WTC11 (cell line): ENCODE measurements around the gene GLUL. TPM values are rescaled to one million over a fixed set of nuclear protein-coding genes. Genes with fewer than 3 reads are reported as not detected.

Source experiments
- ATAC-seq: fragments of 200-7000 bp; cut with Tn5 transposase; 2 replicates; pipeline ENCODE4 v1.10.0; 2021; ENCODE audit warnings: mild to moderate bottlenecking, moderate library complexity
- CTCF ChIA-PET: fragments of 300-600 bp; sonication (Branson Sonifier 250); formaldehyde crosslinking; loops from one replicate; lab custom pipeline; 2021; ENCODE audit warnings: antibody characterized with exemption; lab: Charles Lee
- POLR2A ChIA-PET: fragments of 350-600 bp; sonication (Branson Sonifier 250); formaldehyde crosslinking; loops from one replicate; lab custom pipeline; 2021; ENCODE audit warnings: antibody characterized with exemption; lab: Charles Lee
- DNase-seq: peaks from one replicate; pipeline ENCODE4 v3.0.0; 2021; ENCODE audit warnings: low spot score
- H3K27ac Mint-ChIP-seq: 2 replicates; pipeline ENCODE4 v1.8.0; 2021; ENCODE audit warnings: mixed read lengths
- H3K27me3 Mint-ChIP-seq: 2 replicates; pipeline ENCODE4 v1.8.0; 2021; ENCODE audit warnings: low read depth, mild to moderate bottlenecking, moderate library complexity, mixed read lengths
- H3K36me3 Mint-ChIP-seq: 2 replicates; pipeline ENCODE4 v1.8.0; 2021; ENCODE audit warnings: mixed read lengths
- H3K4me1 Mint-ChIP-seq: 2 replicates; pipeline ENCODE4 v1.8.0; 2022; ENCODE audit warnings: mixed read lengths
- H3K4me3 Mint-ChIP-seq: 2 replicates; pipeline ENCODE4 v1.8.0; 2021; ENCODE audit warnings: mild to moderate bottlenecking, moderate library complexity, mixed read lengths
- H3K9me3 Mint-ChIP-seq: 2 replicates; pipeline ENCODE4 v1.8.0; 2021; ENCODE audit warnings: mixed read lengths
- IRF2 ChIP-seq: sonication (generic); formaldehyde crosslinking; IDR thresholded peaks from 2 replicates; pipeline ENCODE4 v1.8.0; 2022; ENCODE audit warnings: low read depth, missing genetic modification reagents, borderline replicate concordance
- MYBL2 ChIP-seq: sonication (generic); formaldehyde crosslinking; IDR thresholded peaks from 2 replicates; pipeline ENCODE4 v1.8.1; 2023; ENCODE audit warnings: mild to moderate bottlenecking, moderate library complexity, missing genetic modification reagents
- NR1H2 ChIP-seq: sonication (generic); formaldehyde crosslinking; IDR thresholded peaks from 2 replicates; pipeline ENCODE4 v1.9.0; 2021; ENCODE audit warnings: mild to moderate bottlenecking, moderate library complexity, missing genetic modification reagents
- SMAD3 ChIP-seq: sonication (generic); formaldehyde crosslinking; IDR thresholded peaks from 2 replicates; pipeline ENCODE4 v1.8.0; 2022; ENCODE audit warnings: missing genetic modification reagents, mild to moderate bottlenecking, borderline replicate concordance
- TP53 ChIP-seq: sonication (generic); formaldehyde crosslinking; IDR thresholded peaks from 2 replicates; pipeline ENCODE4 v1.8.1; 2023; ENCODE audit warnings: mild to moderate bottlenecking, missing genetic modification reagents
- ZBTB21 ChIP-seq: sonication (generic); formaldehyde crosslinking; IDR thresholded peaks from 2 replicates; pipeline ENCODE4 v1.8.1; 2023; ENCODE audit warnings: mild to moderate bottlenecking, missing genetic modification reagents, borderline replicate concordance
- ZNF219 ChIP-seq: sonication (generic); formaldehyde crosslinking; IDR thresholded peaks from 2 replicates; pipeline ENCODE4 v1.8.0; 2023; ENCODE audit warnings: missing genetic modification reagents, mild to moderate bottlenecking, borderline replicate concordance
- ZNF232 ChIP-seq: sonication (generic); formaldehyde crosslinking; IDR thresholded peaks from 2 replicates; pipeline ENCODE4 v1.8.0; 2022; ENCODE audit warnings: mild to moderate bottlenecking, missing genetic modification reagents
- ZNF416 ChIP-seq: fragments of 250-450 bp; sonication (Bioruptor Pico); IDR thresholded peaks from 2 replicates; pipeline ENCODE4 v1.9.0; 2021; ENCODE audit warnings: mild to moderate bottlenecking, inconsistent platforms
- total RNA-seq: library from RNA; stranded (reverse); gene quantifications from 3 replicates; pipeline ENCODE4 v1.2.3, GENCODE V29; 2021
- TF ChIP-seq, protein P1 (sequence below): sonication (generic); formaldehyde crosslinking; conservative IDR thresholded peaks from 2 replicates; pipeline ENCODE4 v1.8.1; 2023; ENCODE audit warnings: mild to moderate bottlenecking, low read depth, missing genetic modification reagents, moderate library complexity
- TF ChIP-seq, protein P2 (sequence below): fragments of 250-450 bp; sonication (Bioruptor Pico); IDR thresholded peaks from 2 replicates; pipeline ENCODE4 v1.8.0; 2021; ENCODE audit warnings: mild to moderate bottlenecking
- TF ChIP-seq, protein P3 (sequence below): sonication (generic); formaldehyde crosslinking; IDR thresholded peaks from 2 replicates; pipeline ENCODE4 v1.8.0; 2022; ENCODE audit warnings: mild to moderate bottlenecking, missing genetic modification reagents
- TF ChIP-seq, protein P4 (sequence below): sonication (generic); formaldehyde crosslinking; IDR thresholded peaks from 2 replicates; pipeline ENCODE4 v1.8.1; 2023; ENCODE audit warnings: mild to moderate bottlenecking, missing genetic modification reagents, borderline replicate concordance
- TF ChIP-seq, protein P5 (sequence below): sonication (generic); formaldehyde crosslinking; IDR thresholded peaks from 2 replicates; pipeline ENCODE4 v1.8.1; 2023; ENCODE audit warnings: mild to moderate bottlenecking, moderate library complexity, missing genetic modification reagents
- TF ChIP-seq, protein P6 (sequence below): sonication (generic); formaldehyde crosslinking; IDR thresholded peaks from 2 replicates; pipeline ENCODE4 v1.8.1; 2022; ENCODE audit warnings: missing genetic modification reagents, borderline replicate concordance
- TF ChIP-seq, protein P7 (sequence below): sonication (generic); formaldehyde crosslinking; IDR thresholded peaks from 2 replicates; pipeline ENCODE4 v1.8.1; 2022; ENCODE audit warnings: mild to moderate bottlenecking, missing genetic modification reagents, moderate library complexity, borderline replicate concordance

The GLUL gene
- total RNA-seq, 1 experiment from 2014 or later: 240 TPM

DNA sequence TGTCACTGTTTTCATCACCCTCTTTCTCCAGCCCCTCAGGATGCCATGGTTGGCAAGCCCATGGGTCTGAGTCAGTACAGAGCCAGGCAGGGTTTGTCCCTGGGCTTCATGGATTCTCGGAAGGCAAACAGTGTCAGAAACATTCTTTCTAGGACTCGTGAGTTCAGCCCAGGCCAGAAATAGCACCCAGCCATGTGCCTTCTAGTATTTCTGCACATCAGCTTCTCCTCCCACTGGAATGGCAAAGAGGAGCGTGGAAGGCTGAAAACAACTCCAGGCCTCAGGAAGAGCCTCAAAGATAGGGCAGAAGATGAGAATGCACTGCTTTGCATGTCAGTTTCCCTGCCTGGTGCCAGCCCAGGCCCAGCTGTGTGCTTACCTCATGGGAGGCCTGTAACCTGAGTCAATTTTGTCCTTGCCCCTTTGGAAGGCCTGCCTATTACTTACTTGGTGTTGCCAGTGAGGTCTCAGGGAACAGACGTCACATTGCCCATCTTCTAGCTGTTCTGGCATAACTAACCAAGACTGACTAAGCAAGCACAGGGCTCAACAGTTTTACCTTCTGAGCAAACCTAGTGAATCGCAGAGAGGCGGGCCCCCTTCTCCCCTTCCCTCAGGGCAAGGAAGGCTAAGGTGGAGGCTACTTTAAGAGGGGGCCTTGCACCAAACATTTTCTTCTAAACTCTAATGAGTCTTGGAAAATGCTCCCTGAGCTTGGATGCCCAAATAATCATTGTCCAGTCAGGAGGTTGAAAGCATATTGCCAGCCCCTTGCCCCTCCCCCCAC is 42.4 kb downstream of the GLUL start (continued):
- TF ChIP-seq, protein P1, sequence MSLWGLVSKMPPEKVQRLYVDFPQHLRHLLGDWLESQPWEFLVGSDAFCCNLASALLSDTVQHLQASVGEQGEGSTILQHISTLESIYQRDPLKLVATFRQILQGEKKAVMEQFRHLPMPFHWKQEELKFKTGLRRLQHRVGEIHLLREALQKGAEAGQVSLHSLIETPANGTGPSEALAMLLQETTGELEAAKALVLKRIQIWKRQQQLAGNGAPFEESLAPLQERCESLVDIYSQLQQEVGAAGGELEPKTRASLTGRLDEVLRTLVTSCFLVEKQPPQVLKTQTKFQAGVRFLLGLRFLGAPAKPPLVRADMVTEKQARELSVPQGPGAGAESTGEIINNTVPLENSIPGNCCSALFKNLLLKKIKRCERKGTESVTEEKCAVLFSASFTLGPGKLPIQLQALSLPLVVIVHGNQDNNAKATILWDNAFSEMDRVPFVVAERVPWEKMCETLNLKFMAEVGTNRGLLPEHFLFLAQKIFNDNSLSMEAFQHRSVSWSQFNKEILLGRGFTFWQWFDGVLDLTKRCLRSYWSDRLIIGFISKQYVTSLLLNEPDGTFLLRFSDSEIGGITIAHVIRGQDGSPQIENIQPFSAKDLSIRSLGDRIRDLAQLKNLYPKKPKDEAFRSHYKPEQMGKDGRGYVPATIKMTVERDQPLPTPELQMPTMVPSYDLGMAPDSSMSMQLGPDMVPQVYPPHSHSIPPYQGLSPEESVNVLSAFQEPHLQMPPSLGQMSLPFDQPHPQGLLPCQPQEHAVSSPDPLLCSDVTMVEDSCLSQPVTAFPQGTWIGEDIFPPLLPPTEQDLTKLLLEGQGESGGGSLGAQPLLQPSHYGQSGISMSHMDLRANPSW (CRISPR knock-in tag): no peak

DNA sequence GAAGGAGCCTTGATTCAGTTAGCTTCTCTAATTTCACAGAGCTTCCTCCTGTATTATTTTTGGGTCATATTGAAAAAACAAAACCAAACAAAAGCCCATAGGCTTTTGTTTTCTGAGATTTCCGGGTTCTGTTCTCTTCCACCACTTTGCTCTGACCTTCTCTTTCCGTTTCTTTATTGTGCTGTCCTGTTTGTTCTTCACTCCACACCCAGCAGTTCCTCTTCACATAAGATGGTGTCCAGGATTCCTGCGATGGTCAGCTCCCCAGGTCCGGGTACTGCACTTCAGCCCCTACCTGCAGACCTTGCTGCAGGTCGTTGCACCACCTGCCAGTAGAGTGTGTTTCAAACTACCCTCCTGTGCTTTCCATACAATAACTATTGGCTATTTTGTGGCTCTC is 44.6 kb downstream of the GLUL start:
- CTCF ChIA-PET: interaction anchor here (1.0 kb wide), 1 partner anchor 266 kb away, joined by 3 read pairs; no protein-coding TSS in a partner anchor
- no peak overlapping the region for H3K27ac Mint-ChIP-seq
- H3K9me3 Mint-ChIP-seq: no peaks in the 10 kb centered on the region
- peaks cover 7% of the 10 kb centered on the region for H3K4me1 Mint-ChIP-seq
- DNase-seq (no peak), ATAC-seq (no peak)
- H3K36me3 Mint-ChIP-seq: no peaks in the 10 kb centered on the region
- POLR2A ChIA-PET: interaction anchor here (0.8 to 0.9 kb wide), 2 partner anchors 10 to 45 kb away, joined by 3 read pairs; partner anchors contain the start of gene GLUL
- H3K27me3 Mint-ChIP-seq: no peaks in the 10 kb centered on the region
- no peak overlapping the region for H3K4me3 Mint-ChIP-seq
- TF ChIP-seq TP53 (no peak), SMAD3 (no peak), ZNF219 (CRISPR knock-in tag) (no peak), ZBTB21 (CRISPR knock-in tag) (no peak), NR1H2 (CRISPR knock-in tag) (no peak), MYBL2 (CRISPR knock-in tag) (no peak), ZNF232 (CRISPR knock-in tag) (no peak), ZNF416 (no peak), IRF2 (CRISPR knock-in tag) (no peak)
- TF ChIP-seq, protein P2, sequence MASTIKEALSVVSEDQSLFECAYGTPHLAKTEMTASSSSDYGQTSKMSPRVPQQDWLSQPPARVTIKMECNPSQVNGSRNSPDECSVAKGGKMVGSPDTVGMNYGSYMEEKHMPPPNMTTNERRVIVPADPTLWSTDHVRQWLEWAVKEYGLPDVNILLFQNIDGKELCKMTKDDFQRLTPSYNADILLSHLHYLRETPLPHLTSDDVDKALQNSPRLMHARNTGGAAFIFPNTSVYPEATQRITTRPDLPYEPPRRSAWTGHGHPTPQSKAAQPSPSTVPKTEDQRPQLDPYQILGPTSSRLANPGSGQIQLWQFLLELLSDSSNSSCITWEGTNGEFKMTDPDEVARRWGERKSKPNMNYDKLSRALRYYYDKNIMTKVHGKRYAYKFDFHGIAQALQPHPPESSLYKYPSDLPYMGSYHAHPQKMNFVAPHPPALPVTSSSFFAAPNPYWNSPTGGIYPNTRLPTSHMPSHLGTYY (CRISPR knock-in tag): no peak
- TF ChIP-seq, protein P1 (CRISPR knock-in tag): no peak
- TF ChIP-seq, protein P3, sequence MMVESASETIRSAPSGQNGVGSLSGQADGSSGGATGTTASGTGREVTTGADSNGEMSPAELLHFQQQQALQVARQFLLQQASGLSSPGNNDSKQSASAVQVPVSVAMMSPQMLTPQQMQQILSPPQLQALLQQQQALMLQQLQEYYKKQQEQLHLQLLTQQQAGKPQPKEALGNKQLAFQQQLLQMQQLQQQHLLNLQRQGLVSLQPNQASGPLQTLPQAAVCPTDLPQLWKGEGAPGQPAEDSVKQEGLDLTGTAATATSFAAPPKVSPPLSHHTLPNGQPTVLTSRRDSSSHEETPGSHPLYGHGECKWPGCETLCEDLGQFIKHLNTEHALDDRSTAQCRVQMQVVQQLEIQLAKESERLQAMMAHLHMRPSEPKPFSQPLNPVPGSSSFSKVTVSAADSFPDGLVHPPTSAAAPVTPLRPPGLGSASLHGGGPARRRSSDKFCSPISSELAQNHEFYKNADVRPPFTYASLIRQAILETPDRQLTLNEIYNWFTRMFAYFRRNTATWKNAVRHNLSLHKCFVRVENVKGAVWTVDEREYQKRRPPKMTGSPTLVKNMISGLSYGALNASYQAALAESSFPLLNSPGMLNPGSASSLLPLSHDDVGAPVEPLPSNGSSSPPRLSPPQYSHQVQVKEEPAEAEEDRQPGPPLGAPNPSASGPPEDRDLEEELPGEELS (CRISPR knock-in tag): no peak
- TF ChIP-seq, protein P4, sequence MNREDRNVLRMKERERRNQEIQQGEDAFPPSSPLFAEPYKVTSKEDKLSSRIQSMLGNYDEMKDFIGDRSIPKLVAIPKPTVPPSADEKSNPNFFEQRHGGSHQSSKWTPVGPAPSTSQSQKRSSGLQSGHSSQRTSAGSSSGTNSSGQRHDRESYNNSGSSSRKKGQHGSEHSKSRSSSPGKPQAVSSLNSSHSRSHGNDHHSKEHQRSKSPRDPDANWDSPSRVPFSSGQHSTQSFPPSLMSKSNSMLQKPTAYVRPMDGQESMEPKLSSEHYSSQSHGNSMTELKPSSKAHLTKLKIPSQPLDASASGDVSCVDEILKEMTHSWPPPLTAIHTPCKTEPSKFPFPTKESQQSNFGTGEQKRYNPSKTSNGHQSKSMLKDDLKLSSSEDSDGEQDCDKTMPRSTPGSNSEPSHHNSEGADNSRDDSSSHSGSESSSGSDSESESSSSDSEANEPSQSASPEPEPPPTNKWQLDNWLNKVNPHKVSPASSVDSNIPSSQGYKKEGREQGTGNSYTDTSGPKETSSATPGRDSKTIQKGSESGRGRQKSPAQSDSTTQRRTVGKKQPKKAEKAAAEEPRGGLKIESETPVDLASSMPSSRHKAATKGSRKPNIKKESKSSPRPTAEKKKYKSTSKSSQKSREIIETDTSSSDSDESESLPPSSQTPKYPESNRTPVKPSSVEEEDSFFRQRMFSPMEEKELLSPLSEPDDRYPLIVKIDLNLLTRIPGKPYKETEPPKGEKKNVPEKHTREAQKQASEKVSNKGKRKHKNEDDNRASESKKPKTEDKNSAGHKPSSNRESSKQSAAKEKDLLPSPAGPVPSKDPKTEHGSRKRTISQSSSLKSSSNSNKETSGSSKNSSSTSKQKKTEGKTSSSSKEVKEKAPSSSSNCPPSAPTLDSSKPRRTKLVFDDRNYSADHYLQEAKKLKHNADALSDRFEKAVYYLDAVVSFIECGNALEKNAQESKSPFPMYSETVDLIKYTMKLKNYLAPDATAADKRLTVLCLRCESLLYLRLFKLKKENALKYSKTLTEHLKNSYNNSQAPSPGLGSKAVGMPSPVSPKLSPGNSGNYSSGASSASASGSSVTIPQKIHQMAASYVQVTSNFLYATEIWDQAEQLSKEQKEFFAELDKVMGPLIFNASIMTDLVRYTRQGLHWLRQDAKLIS (CRISPR knock-in tag): no peak
- TF ChIP-seq, protein P5, sequence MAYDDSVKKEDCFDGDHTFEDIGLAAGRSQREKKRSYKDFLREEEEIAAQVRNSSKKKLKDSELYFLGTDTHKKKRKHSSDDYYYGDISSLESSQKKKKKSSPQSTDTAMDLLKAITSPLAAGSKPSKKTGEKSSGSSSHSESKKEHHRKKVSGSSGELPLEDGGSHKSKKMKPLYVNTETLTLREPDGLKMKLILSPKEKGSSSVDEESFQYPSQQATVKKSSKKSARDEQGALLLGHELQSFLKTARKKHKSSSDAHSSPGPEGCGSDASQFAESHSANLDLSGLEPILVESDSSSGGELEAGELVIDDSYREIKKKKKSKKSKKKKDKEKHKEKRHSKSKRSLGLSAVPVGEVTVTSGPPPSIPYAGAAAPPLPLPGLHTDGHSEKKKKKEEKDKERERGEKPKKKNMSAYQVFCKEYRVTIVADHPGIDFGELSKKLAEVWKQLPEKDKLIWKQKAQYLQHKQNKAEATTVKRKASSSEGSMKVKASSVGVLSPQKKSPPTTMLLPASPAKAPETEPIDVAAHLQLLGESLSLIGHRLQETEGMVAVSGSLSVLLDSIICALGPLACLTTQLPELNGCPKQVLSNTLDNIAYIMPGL (CRISPR knock-in tag): no peak
- TF ChIP-seq, protein P6, sequence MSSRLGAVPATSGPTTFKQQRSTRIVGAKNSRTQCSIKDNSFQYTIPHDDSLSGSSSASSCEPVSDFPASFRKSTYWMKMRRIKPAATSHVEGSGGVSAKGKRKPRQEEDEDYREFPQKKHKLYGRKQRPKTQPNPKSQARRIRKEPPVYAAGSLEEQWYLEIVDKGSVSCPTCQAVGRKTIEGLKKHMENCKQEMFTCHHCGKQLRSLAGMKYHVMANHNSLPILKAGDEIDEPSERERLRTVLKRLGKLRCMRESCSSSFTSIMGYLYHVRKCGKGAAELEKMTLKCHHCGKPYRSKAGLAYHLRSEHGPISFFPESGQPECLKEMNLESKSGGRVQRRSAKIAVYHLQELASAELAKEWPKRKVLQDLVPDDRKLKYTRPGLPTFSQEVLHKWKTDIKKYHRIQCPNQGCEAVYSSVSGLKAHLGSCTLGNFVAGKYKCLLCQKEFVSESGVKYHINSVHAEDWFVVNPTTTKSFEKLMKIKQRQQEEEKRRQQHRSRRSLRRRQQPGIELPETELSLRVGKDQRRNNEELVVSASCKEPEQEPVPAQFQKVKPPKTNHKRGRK: no peak
- TF ChIP-seq, protein P7, sequence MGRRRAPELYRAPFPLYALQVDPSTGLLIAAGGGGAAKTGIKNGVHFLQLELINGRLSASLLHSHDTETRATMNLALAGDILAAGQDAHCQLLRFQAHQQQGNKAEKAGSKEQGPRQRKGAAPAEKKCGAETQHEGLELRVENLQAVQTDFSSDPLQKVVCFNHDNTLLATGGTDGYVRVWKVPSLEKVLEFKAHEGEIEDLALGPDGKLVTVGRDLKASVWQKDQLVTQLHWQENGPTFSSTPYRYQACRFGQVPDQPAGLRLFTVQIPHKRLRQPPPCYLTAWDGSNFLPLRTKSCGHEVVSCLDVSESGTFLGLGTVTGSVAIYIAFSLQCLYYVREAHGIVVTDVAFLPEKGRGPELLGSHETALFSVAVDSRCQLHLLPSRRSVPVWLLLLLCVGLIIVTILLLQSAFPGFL (CRISPR knock-in tag): no peak
